Esophagus (tissue), 2 donors: ENCODE measurements around the gene SERPINB7. TPM values are rescaled to one million over a fixed set of nuclear protein-coding genes. Genes with fewer than 3 reads are reported as not detected.

Experiments used
- H3K27ac ChIP-seq, 2 donors: one replicate each; pipeline ENCODE4 v1.5.1; 2013; ENCODE audit warnings: low read depth in 2 of 2, mild to moderate bottlenecking in 2 of 2, inconsistent platforms in 1 of 2, low read length in 1 of 2, moderate library complexity in 1 of 2
- H3K27me3 ChIP-seq, 2 donors: one replicate each; pipeline ENCODE4 v1.6.1; 2013; ENCODE audit warnings: low read length in 2 of 2, control low read depth in 1 of 2, mild to moderate bottlenecking in 1 of 2; ENCODE audit not compliant: insufficient read depth in 2 of 2, control insufficient read depth in 1 of 2
- H3K36me3 ChIP-seq, 2 donors: one replicate each; pipeline ENCODE4 v1.6.1; 2013; ENCODE audit warnings: low read length in 1 of 2; ENCODE audit not compliant: control insufficient read depth in 2 of 2, insufficient read depth in 2 of 2
- H3K4me1 ChIP-seq, 2 donors: one replicate each; pipeline ENCODE4 v1.6.1; 2013; ENCODE audit warnings: low read length in 1 of 2; ENCODE audit not compliant: control insufficient read depth in 2 of 2, insufficient read depth in 2 of 2
- H3K4me3 ChIP-seq, 2 donors: one replicate each; pipeline ENCODE4 v1.5.1; 2013; ENCODE audit warnings: low read length in 2 of 2, mild to moderate bottlenecking in 2 of 2, low read depth in 1 of 2, moderate library complexity in 1 of 2
- H3K9me3 ChIP-seq, 2 donors: one replicate each; pipeline ENCODE4 v1.6.1; 2013; ENCODE audit warnings: mild to moderate bottlenecking in 2 of 2, low read depth in 1 of 2, low read length in 1 of 2, moderate library complexity in 1 of 2; ENCODE audit not compliant: control insufficient read depth in 2 of 2, insufficient read depth in 1 of 2
- WGBS, 2 donors: extraction: QIAGEN DNeasy Blood & Tissue Kit; methylation state at CpG; one replicate each; pipeline ENCODE4 v1.1.7; 2013; 5-methylcytosine and 5-hydroxymethylcytosine counted together
- polyA plus RNA-seq, 2 donors: library from polyadenylated mRNA; stranded (reverse); fragments of 200-250 nt; gene quantifications; one replicate each; pipeline ENCODE4 v1.2.3, GENCODE V29; 2013
- donor health status: healthy with polysubstance abuse.
- donor health status: Bipolar disorder and iron deficiency.

Gene SERPINB7
- polyA plus RNA-seq, 2 donors = 0.94 to 1.1 TPM

DNA sequence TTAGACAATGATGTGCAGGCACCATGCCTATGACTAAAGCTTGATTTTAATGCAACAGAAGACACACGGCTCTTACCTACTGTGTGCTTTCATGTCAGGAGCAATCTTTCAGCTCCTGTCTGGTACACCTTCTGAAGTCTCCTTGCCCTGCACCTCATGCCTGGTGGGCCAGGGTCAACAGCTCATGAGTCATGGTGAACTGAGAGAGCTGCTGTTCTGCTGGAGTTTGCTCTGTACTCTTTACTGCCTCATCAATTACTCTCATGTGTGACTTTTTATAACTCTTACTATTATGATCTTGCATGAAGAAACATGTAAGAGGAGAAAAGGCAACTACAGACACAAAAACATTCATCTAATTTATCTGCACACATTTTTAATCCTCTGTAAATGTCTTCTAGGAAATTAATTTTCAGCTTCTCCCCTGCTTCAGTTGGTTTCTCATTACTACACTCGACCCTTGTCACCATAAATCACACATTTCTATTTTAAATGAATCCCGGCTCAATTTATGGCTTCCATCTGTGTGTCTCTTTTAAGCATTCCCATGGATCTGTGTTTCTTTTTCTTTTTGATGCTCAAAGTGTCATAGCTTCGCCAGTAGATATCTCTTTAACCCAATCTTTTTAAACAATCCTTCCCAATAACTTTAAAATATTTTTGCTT, 9.7 kb downstream of the SERPINB7 start:
- WGBS, 2 donors = 39 to 51% methylated on average over 4 of the region's 4 CpGs
- Histone ChIP-seq H3K27me3 (no peaks in the 10 kb centered on the region), H3K36me3 (no peaks in the 10 kb centered on the region), H3K27ac (no peak overlapping the region), H3K9me3 (no peaks in the 10 kb centered on the region), H3K4me1 (no peaks in the 10 kb centered on the region), H3K4me3 (no peak overlapping the region)

DNA sequence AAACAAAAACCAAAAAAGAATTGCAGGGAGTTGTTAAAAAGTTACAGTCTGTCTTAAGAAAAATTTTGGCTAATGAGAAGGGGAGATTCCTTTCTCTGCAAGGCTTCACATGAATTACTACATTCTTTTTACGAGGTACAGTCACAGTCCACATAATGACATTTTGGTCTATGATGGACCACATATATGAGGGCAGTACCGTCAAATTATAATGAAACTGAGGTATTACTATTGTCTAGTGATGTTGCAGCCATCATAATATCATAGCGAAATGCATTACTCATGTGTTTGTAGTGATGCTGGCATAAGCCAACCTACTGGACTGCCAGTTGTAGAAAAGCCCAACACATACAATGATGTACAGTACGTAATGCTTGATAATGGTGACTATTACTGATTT, 12.5 kb downstream of the SERPINB7 start:
- Histone ChIP-seq H3K9me3 (no peaks in the 10 kb centered on the region), H3K36me3 (no peaks in the 10 kb centered on the region), H3K4me3 (no peak overlapping the region), H3K4me1 (no peaks in the 10 kb centered on the region), H3K27ac (no peak overlapping the region), H3K27me3 (no peaks in the 10 kb centered on the region)
- WGBS, 2 donors = 77 to 89% methylated on average over 4 of the region's 4 CpGs

GRCh38 chr18:63788447-63789096, 13.4 kb downstream of the SERPINB7 start:
- Histone ChIP-seq H3K36me3 (no peaks in the 10 kb centered on the region), H3K27me3 (no peaks in the 10 kb centered on the region), H3K9me3 (no peaks in the 10 kb centered on the region), H3K27ac (no peak overlapping the region), H3K4me3 (no peak overlapping the region), H3K4me1 (no peaks in the 10 kb centered on the region)
- 54 to 76% methylated on average over 3 of the region's 3 CpGs for WGBS, 2 donors

DNA sequence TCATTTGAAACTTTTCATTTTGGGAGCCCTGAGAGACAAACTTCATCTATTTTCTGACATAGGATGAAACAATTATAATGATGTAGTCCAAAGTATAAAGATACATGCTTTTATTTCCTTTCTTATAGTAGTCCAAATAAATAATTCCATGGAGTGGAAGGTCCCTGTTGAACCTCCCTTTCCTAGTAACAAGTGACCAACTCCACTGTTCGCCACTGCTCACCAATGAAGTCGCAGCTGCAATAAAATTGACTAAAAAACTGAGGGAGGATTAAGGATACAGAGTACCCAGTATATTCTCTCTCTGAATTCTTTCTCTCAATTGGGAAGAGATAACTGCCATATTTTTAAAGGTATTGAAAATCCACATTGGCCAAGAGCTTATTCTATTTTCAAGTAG, 14.1 kb downstream of the SERPINB7 start:
- H3K27me3 ChIP-seq = no peaks in the 10 kb centered on the region
- no peaks in the 10 kb centered on the region for H3K36me3 ChIP-seq
- no peak overlapping the region for H3K27ac ChIP-seq
- H3K9me3 ChIP-seq = no peaks in the 10 kb centered on the region
- no peak overlapping the region for H3K4me3 ChIP-seq
- no peaks in the 10 kb centered on the region for H3K4me1 ChIP-seq
- WGBS, 2 donors = 95% methylated on average over 2 of the region's 2 CpGs

DNA sequence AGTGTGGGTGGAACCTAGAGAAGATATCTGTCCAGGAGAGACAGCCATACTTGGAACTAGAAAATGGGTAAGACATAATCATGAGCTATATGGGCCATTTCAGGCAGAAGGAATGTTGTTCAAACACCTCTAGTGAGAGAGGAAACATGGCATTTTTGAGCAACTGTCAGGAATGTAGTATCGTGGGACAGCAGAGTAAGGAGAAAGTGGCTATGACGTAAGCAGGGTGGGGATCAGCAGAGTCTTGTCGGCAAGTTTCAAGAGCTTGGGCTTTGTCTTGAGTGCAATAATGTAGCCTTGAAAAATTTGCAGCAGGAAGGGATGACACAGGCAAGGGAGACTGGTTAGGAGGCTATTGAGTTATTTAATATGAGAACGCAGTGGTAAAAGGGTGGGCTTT, 20.4 kb downstream of the SERPINB7 start:
- Histone ChIP-seq H3K4me3 (no peak overlapping the region), H3K27ac (no peak overlapping the region), H3K27me3 (no peaks in the 10 kb centered on the region), H3K36me3 (no peaks in the 10 kb centered on the region), H3K9me3 (no peaks in the 10 kb centered on the region), H3K4me1 (no peaks in the 10 kb centered on the region)
- WGBS, 2 donors = 79 to 89% methylated on average over 4 of the region's 4 CpGs

DNA sequence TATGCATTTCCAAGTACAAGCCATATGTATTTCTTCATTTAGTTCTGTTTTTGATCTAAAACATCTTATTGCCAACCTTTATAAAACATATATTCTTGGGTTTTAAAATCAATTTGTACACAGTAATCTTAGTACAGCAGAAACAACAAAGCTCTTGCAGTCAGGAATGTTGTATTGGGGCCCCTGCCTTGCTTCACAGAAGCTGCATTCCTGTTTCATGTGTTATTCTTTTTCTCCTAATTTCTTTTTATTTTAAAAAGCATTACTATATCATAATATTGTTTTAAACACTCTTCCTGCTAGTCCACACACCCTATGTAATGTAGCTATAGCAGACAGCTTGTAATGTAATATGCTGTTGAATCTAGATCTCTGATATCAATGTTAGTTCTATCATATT, 24.0 kb downstream of the SERPINB7 start:
- H3K4me3 ChIP-seq = no peak overlapping the region
- H3K9me3 ChIP-seq = no peaks in the 10 kb centered on the region
- no peaks in the 10 kb centered on the region for H3K36me3 ChIP-seq
- no peak overlapping the region for H3K27ac ChIP-seq
- no peaks in the 10 kb centered on the region for H3K4me1 ChIP-seq
- no peaks in the 10 kb centered on the region for H3K27me3 ChIP-seq

GRCh38 chr18:63801343-63801742, 26.1 kb downstream of the SERPINB7 start:
- Histone ChIP-seq H3K9me3 (no peaks in the 10 kb centered on the region), H3K27me3 (no peaks in the 10 kb centered on the region), H3K4me1 (no peaks in the 10 kb centered on the region), H3K27ac (no peak overlapping the region), H3K4me3 (no peak overlapping the region), H3K36me3 (no peaks in the 10 kb centered on the region)
- 85% methylated on average over 4 of the region's 4 CpGs for WGBS, 2 donors

GRCh38 chr18:63808125-63808524, 32.9 kb downstream of the SERPINB7 start:
- H3K4me3 ChIP-seq = no peak overlapping the region
- H3K27ac ChIP-seq = no peak overlapping the region
- H3K36me3 ChIP-seq = no peaks in the 10 kb centered on the region
- H3K27me3 ChIP-seq = no peaks in the 10 kb centered on the region
- no peaks in the 10 kb centered on the region for H3K4me1 ChIP-seq
- no peaks in the 10 kb centered on the region for H3K9me3 ChIP-seq
- 35 to 53% methylated on average over 4 of the region's 4 CpGs for WGBS, 2 donors

DNA sequence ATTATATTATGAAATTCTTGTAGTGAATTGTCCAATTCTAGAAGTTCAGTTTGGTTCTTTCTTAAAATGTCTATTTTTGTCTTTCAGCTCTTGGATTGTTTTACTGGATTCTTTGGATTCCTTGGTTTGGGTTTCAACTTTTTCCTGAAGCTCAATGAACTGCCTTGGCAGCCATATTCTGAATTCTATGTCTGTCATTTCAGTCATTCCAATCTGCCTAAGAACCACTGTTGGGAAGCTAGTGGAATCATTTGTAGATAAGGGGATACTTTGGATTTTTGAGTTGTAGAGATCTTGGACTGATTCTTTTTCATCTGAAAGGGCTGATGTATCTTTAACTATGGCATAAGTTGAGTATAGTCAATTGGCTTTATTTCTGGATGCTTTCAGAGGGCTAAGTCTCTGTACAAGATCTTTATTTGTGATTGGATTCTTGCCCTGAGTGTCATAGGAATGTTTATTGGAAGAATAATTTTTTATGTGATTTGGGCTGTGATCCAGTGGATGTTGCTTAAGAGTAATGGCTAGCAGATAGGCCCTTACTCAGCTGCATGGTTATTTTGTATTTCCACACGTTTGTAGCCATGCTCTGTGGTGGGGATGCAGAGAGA, 42.3 kb downstream of the SERPINB7 start:
- Histone ChIP-seq H3K27ac (no peak overlapping the region), H3K4me3 (no peak overlapping the region)
- 33 to 36% methylated on average over 1 of the region's 1 CpG for WGBS, 2 donors

DNA sequence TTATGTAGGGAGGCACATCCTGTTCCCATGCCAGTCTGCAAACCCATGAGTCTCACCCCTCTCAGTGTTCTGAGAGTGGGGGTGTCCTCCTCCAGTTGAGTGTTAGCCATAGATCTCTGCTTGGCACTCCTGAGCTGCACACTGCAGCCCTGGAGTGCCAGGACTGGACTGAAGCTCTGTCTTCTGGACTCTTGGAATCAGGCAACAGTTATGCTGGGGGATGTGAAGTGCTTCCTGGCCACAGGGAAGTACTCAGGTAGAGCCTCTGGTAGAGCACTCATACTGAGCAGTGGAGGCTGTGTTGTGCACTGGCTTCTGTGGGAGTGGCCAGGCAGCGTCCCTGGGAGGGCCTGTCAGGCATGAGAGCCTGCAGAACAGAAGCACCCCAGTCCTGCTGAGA, 43.0 kb downstream of the SERPINB7 start:
- H3K27ac ChIP-seq = no peak overlapping the region
- 30 to 47% methylated on average over 1 of the region's 1 CpG for WGBS, 2 donors

More for the DNA sequence above, 42.3 kb downstream of the SERPINB7 start:
- H3K27me3 ChIP-seq = no peaks in the 10 kb centered on the region
- no peaks in the 10 kb centered on the region for H3K4me1 ChIP-seq
- H3K36me3 ChIP-seq = no peaks in the 10 kb centered on the region
- no peaks in the 10 kb centered on the region for H3K9me3 ChIP-seq

More for the DNA sequence above, 43.0 kb downstream of the SERPINB7 start:
- no peak overlapping the region for H3K4me3 ChIP-seq
- no peaks in the 10 kb centered on the region for H3K4me1 ChIP-seq
- no peaks in the 10 kb centered on the region for H3K27me3 ChIP-seq
- H3K36me3 ChIP-seq = no peaks in the 10 kb centered on the region
- no peaks in the 10 kb centered on the region for H3K9me3 ChIP-seq
